PC-3 (cell line): Measurements from ENCODE around the gene MACROD2.

Experiments used
- CTCF ChIP-seq: fragments of 300-600 bp; sonication (generic); conservative IDR thresholded peaks from 2 replicates; pipeline ENCODE4 v1.5.1; 2017; ENCODE audit warnings: antibody characterized with exemption, low read depth, mild to moderate bottlenecking, low read length
- EZH2phosphoT487 ChIP-seq: fragments of 300-600 bp; sonication (generic); IDR thresholded peaks from 2 replicates; pipeline ENCODE4 v1.6.1; 2018; ENCODE audit warnings: mild to moderate bottlenecking, antibody characterized with exemption, low read length, borderline replicate concordance

DNA sequence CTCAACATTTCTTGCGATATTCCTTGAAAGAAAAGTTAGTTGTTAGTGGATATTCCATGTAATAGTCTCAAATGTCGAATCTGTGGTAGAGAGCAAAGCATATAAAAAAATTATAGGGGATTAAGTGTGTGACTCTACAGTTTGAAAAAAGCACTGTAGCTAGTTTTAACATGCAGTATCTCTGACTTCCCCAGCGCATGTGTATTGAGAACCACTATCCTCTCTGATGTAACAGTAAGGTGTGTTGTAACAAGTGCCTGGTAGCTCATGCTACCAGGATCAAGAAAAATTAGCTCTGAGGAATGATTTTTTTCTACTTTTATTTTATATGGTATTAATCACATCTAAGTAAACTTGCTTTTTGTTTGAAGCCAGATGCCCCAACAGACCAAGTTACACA is 1788.7 kb downstream of the MACROD2 start:
- no peak for TF ChIP-seq CTCF
- TF ChIP-seq EZH2phosphoT487, result no peak
